HG03521 (cell line): Measurements from ENCODE around the gene PRELP.

Source experiments
- ATAC-seq: cut with Tn5 transposase; IDR thresholded peaks from one replicate; pipeline ENCODE4 v1.9.1; 2021; ENCODE audit warnings: mild to moderate bottlenecking, moderate library complexity; ENCODE audit not compliant: unreplicated experiment

PRELP gene

DNA sequence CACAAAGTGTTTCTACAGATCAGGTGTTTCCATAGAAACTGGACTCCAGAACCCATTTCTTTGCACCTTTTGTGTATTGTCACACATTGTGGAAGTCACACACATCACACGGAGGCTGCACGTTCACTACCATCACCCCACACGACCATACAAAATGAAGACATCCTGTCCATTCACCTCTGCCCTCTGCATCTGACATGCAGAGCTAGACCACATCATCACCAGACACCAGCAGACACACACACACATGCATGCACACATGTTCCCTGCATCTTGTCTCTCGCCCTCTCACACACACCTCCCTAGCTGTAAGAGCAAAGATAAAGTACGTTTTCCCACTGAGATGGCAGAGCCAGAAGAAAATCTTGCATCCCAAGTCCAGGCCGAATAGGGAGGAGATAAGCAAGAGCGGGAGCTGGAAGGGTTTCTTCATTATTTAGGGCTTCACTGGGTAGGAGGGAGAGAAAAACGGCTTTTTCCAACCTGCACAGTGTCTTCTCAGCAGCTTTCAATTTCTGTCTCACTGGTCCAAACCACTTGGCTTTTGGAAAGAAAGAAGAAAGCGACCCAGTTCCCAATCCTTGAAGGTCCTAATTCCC is 709 bp downstream of the PRELP start:
- ATAC-seq: no peak

DNA sequence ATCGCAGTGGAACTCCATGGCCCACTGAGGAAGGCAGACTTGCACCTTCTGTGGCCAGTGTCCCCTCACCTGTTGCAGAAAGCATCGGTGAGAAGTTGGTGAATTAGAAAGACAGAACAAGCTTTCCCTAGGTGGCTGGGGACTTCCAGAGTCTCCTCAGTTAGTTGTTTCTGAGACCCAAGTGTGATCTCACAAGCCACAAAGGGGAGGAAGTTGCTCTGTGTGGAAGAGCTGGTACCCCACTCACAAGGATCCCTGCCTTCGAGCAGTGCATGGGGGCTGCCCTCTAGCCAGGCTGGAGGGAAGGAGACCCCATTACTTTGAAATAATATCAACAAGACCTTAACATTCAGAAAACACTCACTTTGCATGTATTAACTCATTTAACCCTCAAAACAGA is 2.1 kb downstream of the PRELP start:
- ATAC-seq: no peak

DNA sequence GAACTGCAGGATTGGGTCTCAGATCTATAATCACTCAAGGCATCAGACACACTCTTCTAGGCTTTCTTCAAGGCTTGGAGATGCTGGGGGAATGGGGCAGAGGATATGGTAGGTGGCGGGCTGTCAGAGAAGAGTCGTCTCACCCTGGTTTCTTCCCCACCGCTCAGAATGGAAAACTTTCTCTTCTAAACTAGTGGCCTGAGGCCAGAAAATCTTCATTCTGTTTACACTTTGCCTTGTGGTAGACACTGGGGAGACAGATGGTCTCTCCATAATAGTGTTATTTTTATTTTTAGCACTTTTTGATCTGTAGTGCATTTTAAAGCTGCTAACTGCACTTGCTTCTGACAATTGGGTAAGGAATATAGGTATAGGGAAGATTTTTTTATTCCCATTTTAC is 2.6 kb downstream of the PRELP start:
- ATAC-seq: no peak

DNA sequence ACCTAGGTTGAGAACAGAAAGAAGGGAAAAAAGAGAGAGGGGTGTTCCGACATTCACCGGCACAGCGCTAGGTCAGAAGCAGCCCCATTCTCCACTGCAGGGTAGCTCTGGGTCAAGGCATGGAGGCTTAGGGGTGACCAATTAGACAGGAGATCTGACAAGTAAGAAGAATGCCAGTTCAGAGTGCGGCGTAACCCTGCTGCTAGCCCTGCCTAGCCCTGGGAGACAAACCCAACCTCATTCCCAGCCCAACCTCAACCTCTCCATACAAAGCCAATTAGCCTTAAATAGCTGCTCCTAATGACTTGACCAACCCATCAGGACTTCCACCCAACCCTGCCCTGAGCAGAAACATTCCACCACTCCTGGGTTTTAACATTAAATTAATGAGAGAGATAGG is 3.4 kb downstream of the PRELP start:
- ATAC-seq: no peak

DNA sequence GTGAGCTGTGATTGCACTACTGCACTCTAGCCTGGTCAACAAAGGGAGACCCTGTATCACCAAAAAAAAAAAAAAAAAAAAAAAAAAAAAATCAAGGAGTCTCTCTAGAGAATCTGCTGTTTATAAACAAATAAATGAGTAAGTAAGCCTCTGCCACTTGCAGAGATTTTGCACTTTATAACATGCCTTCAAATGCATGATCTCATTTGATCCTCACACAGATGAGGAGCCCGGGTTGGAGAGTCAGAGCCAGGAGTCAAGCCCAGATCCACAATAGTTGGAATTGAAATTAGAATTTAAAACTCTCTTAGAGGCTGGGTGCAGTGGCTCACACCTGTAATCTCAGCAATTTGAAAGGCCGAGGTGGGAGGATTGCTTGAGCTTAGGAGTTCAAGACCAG is 4.0 kb downstream of the PRELP start:
- no peak for ATAC-seq

DNA sequence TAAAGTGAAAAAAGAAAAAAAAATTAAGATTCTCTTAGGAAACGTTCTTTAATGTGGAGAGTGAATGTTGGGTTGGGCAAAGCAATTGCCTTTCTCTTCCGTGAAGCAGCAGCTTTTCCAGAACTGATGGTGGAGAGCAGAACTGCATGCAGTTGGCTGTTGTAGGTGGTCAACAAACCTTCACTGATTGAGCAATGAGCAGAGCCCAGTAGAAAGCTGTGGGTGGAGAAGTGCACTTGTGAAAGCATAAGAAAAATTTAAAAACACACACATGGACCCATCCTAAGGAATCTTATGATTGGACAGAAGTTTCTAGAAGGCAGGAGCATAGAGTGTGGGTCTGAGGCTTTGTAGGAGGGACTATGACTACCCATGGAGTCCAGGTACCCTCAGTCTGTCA is 4.5 kb downstream of the PRELP start:
- no peak for ATAC-seq

DNA sequence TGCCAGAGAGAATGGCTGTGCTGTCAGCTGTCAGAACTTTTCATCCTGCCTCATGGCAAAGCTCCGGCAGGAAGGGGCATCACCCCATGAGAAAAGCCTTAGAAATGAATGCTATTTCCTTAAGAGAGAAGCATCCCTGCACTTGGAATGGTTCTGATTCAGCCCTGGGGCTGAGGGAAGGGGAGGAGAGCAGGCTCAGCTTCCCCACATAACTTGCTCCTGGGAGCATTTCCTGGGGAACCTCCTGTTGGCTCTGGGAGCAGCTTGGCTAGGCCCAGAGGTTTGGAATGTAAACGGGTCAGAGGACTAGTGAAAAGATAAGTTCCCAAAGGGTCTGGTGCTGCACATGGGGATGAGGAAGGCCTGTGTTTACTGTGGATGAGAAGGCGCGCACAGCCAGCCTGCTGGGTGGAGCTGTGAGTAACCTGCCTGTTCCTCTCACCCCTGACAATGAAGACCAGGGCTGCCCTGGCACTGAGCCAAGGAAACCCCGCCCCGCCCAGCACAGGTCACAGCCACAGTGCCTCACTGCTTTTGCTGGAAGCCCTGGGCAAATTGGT is 5.0 kb downstream of the PRELP start:
- no peak for ATAC-seq

DNA sequence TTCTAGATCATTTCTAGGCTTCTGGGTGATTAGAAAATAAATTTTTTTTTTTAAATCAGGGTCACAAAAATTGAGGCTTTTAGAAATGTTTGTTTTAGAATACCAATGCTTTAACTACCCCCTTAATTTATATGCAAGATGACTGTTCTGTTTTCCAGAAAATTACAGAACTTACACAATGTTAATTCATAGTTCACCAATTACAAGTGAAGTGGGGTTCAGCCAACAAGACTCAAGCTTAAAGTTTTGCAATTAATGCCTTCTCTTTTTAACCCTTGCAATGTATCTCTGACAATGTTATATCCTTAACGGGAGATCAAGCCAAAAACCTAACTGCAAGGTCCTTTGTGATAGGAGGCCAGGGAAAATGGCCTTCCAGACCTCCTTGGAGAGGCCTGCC is 5.6 kb downstream of the PRELP start:
- no peak for ATAC-seq

DNA sequence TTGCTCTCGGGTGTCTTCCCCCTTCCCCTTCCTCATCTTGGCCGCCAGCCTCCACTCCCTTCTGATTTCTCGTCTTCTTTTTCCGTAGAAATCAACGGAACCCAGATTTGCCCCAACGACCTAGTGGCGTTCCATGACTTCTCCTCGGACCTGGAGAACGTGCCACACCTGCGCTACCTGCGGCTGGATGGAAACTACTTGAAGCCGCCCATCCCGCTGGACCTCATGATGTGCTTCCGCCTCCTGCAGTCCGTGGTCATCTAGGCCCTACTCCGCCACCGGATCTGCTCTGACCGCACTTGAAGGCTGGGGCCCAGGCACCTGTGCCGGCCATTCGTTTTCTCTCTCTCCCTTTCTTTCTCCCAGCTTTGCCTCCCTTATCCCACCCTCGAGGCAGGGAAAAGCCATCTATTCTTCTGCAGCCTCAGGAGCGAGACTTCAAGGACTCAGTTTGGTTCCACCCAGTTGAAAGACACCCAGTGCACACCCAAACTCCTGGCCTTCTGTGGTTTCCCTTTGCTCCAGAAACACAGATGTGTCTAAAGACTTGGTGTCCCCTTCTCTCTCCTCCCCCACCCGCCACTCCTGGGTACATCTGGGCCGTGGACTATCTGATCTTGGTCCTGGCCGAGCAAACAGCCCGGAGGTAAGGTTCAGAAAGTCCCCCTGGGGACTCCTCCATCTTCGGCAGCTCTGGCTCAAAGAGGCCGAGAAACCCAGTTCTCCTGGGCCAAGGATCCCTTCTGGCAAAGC is 11.2 kb downstream of the PRELP start:
- no peak for ATAC-seq

DNA sequence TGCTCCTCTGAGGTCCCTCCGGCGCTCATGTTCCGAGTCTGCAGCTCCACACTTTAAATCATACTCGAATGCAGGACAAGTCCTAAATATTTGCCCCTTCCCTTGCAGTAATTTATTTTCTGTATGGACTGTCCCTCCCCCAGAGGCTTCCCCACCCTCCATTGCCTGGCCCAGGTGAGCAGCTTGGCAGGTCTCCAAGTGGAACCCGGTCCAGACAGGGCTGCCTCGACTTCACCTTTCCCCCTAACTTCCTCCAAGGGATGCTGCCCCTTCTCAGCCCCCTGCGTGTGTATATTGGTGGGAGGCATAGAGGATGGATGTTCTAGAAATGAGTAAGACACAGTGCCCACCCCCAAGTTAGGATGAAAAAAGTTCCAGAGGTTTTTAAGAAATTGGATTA is 12.9 kb downstream of the PRELP start:
- no peak for ATAC-seq

DNA sequence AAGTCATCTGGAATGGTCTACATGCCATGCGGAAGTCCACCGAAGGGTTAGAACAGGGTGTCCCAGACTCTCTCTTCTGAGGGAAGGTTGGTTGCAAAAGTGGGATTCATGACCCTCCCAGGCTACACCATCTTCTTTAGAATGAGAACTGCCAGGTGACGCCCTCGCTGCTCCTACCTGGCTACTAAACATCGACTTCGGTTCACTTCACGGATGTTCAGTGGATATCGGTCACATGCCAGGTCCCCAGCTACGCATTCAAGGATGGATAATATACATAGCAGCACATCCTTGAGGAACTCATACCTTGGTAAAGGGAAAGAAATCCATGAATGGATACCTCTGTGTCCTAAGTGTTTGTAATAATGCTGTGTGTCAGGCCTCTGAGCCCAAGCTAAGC is 15.0 kb downstream of the PRELP start:
- no peak for ATAC-seq

DNA sequence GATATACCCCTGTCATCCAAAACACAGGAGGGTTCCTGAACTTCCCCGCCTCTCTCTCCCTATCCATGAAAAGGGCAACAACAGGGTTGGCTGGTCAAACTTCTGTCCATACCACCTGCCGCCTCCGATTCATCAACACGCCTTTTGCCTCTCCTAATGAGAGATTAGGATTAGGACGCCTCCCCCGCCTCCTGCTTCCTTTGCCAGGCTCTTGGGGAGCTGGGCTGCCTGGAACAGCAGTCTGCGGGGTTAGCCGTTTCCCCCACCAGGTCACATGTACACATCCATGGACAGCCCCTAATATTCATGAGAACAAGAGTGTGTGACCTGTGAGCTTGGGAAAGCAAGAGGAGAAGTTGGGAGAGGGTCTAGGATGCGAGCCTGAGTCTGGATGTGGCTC is 16.1 kb downstream of the PRELP start:
- no peak for ATAC-seq

DNA sequence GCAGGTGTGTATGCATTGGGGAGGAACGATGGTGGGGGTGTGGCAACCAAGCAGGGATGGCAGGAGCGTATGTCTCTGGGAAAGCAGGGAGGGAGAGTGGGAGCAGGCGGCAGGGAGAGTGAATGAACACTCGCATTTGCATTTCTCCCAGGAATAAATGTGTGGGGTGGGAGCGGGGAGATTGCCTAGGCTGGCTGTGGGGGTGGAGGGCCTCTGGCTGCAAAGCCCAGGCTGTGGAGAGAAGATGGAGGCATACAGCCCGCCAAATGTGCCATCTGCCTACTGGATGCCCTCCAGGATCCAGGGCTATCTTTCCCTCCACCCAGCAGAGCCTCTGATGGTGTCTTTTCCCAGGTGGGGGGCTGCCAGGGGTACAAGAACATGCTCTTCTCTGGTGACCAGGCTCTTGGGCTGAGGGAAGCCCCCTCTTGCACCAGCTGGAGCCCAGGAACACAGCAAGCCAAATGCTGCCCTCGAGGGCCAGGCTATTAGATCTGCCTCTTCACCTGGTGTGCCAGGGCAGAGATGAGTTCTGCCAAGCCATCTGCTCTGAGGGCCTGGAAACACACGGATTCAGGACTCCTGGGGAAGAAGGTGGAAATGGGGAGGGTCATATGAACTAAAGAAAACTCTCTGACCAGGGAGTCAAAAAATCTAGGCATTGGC is 16.6 kb downstream of the PRELP start:
- ATAC-seq: no peak

DNA sequence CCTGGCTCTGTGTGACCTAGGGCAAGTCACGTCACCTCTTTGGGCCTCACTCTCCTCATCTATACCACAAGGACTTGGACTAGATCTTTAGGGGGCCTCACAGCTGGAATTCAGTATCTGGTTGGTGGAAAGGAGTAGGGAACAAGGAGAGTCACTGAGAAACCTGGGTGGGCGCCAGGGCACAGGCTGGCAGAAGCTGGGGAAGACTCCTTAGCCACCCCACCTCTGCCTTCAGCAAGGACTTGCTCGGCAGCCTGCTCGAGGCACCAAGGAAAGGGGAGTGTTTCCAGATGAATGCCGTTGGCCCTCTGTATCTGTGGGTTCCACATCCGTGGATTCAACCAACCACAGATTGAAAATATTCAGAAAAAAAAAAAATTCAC is 17.1 kb downstream of the PRELP start:
- ATAC-seq: no peak

DNA sequence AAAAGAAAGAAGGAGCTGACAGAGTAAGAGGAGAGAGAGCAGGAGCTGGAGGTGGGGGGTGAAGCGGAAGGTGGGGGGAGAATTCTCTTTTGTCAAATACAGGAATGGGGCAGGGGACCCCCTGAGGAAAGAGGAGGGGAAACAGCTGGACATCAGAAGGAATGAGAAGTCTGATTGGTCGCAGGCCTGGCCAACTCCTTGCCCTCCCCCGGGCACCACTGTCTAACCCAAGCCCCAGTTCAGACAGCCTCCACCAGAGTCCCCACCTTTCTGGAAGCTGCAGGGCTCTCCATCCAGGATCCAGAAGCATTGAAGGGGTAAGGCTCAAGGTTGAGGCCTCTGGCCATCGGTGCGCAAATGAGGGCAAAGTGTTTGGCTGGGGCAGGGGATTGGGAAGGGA is 18.3 kb downstream of the PRELP start, which contains the start of gene OPTC:
TSS of gene OPTC (plus strand) at position 253 of the 400 bp plus-strand sequence. CDS start 1,853 bp downstream, outside the sequence.
- ATAC-seq: no peak

DNA sequence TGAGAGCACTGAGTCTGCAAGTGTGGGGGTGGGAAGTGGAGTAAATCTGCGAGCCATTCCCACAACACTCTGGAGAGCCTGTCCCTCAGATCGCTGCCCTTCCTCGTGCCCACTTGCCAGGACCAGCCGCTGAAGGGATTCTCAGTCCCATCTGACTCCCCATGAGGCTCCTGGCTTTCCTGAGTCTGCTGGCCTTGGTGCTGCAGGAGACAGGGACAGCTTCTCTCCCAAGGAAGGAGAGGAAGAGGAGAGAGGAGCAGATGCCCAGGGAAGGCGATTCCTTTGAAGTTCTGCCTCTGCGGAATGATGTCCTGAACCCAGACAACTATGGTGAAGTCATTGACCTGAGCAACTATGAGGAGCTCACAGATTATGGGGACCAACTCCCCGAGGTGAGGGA is 20.2 kb downstream of the PRELP start:
- ATAC-seq: no peak

DNA sequence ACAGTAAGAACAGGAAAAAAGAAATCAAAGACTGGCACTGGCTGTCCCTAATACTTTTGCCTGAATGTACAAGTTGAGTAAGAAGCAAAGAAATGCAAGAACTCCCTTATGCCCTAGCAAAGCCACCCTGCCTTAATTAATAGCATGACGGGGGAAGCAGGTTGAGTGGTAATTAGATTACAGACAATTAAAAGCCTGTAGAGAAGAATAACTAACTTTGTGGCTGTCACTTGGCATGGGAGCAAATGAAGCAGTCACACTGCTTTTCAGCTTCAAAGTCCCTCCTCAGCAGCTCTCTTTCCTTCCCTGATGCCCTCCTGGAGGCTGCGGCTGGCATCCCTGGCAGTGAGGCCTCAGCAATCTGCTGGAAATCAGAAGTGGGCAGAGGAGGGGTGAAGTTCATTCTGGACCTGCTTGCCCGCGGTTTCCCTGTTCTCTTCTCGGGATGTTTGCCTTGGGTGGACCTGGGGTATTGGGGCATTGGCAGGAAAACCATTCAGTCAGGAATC is 21.7 kb downstream of the PRELP start:
- no peak for ATAC-seq

DNA sequence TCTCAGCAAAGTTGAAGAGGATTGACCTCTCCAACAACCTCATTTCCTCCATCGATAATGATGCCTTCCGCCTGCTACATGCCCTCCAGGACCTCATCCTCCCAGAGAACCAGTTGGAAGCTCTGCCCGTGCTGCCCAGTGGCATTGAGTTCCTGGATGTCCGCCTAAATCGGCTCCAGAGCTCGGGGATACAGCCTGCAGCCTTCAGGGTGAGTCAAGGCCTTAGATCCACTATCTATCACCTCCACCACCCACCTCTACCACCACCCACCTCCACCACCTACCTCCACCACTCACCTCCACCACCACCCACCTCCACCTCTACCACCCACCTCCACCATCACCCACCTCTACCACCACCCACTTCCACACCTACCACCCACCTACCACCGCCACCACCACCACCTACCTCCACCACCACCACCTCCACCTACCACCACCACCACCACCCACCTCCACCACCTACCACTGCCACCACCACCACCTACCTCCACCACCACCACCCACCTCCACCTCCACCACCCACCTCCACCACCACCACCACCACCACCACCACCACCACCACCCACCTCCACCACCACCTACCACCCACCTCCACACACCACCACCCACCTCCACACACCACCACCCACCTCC is 24.2 kb downstream of the PRELP start:
- ATAC-seq: no peak

DNA sequence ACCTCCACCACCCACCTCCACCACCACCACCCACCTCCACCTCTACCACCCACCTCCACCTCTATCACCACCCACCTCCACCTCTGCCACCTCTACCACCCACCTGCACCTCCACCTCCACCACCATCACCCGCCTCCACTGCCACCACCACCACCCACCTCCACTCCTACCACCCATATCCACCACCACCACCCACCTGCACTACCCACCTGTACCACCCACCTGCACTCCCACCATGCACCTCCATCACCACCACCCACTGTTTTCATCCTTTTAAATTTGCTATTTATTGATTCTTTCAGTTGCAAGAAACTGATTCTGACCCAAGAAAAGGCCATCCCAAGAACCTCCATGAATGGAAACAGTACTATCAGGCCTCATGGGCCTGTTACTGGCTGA is 24.7 kb downstream of the PRELP start:
- no peak for ATAC-seq

DNA sequence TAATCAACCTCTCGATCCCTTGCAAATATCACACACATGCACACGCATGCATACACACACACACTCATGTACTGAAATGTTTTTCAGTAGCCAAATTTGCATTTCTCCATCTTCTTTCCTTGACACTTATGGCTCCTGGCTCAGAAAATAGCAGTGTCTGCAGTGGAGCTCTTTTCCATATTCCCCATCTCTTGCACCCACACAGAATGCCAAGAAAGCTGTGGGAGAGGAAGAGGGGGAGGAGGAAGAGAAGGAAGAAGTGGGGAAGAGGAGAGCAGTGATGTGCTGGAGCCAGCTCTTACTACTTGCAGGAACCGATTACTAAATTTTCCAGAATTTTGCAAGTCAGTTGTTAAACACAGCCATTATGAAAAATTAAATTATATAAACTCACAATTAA is 28.2 kb downstream of the PRELP start:
- no peak for ATAC-seq
